Renal cortex interstitium (tissue), 15 donors: ENCODE results near the gene CLEC4G. TPM values are rescaled to one million over a fixed set of nuclear protein-coding genes. Genes with fewer than 3 reads are reported as not detected.
"Not testable (repeated sequence)": the region's sequence is repeated elsewhere in the genome, so short reads cannot be mapped to it uniquely, and the experiment has no call there.

Experiments used
- DNase-seq, 11 donors: peaks; one replicate each; pipeline ENCODE4 v3.0.0-alpha.2; 2013; ENCODE audit warnings: low read depth in 9 of 11, low spot score in 4 of 11; ENCODE audit errors: extremely low read depth in 1 of 11
- long read RNA-seq, 16 experiments: transcript quantifications; one replicate each; lab custom pipeline, GENCODE V29; 2026
- polyA plus RNA-seq, 3 donors: library from polyadenylated mRNA; unstranded; fragments of 120-200 nt; gene quantifications; one replicate each; pipeline ENCODE4 v1.2.1, GENCODE V29; 2013; ENCODE audit not compliant: insufficient read length in 3 of 3

CLEC4G gene
- polyA plus RNA-seq: under 1 TPM in 1 of 3 donors, not detected in 2; 0.17 TPM
- long read RNA-seq, donor 1: 0 reads
- long read RNA-seq, donor 2: 0 reads
- long read RNA-seq, donor 3: 0 reads
- long read RNA-seq, donor 4: 0 reads
- long read RNA-seq, donor 5: 0 reads
- long read RNA-seq, donor 6: 0 reads
- long read RNA-seq, donor 7: 0 reads
- long read RNA-seq, donor 8: 0 reads
- long read RNA-seq, donor 9: 0 reads
- long read RNA-seq, donor 10: 0 reads
- long read RNA-seq, donor 11: 0 reads
- long read RNA-seq, donor 12: 0 reads
- long read RNA-seq, donor 13: 0 reads
- long read RNA-seq, donor 14: 0 reads
- long read RNA-seq, donor 15: 0 reads
- long read RNA-seq, donor 16: 0 reads

GRCh38 chr19:7732045-7732444, at the start of gene CLEC4G:
CLEC4G (minus strand) TSS chr19:7732110; CDS start chr19:7732102, 8 bp downstream.
- no peak for DNase-seq

GRCh38 chr19:7781157-7781556, 49.2 kb upstream of the CLEC4G start:
- DNase-seq: no peak

GRCh38 chr19:7779631-7780486, 47.9 kb upstream of the CLEC4G start:
- DNase-seq: no peak

- DNase-seq: no peak
These were observed 46.2 kb upstream of the CLEC4G start for GRCh38 chr19:7778081-7778480.

GRCh38 chr19:7775761-7776160, 43.9 kb upstream of the CLEC4G start:
- no peak for DNase-seq

- DNase-seq: no peak
These were observed 41.9 kb upstream of the CLEC4G start for GRCh38 chr19:7773841-7774240.

- no peak for DNase-seq
These were observed 40.9 kb upstream of the CLEC4G start for GRCh38 chr19:7772752-7773291.

GRCh38 chr19:7771072-7771471, 39.2 kb upstream of the CLEC4G start:
- DNase-seq: no peak

- DNase-seq: no peak
These were observed 37.3 kb upstream of the CLEC4G start for GRCh38 chr19:7769171-7769570.

- DNase-seq: no peak
These were observed 35.6 kb upstream of the CLEC4G start for GRCh38 chr19:7767487-7767886.

- no peak for DNase-seq
These were observed 34.6 kb upstream of the CLEC4G start for GRCh38 chr19:7766535-7766934.

GRCh38 chr19:7765043-7765442, 33.1 kb upstream of the CLEC4G start:
- not testable (repeated sequence) for DNase-seq

- not testable (repeated sequence) for DNase-seq
These were observed 32.2 kb upstream of the CLEC4G start for GRCh38 chr19:7764157-7764556.

- no peak for DNase-seq
These were observed 31.8 kb upstream of the CLEC4G start for GRCh38 chr19:7763696-7764095.

GRCh38 chr19:7762719-7763293, 30.9 kb upstream of the CLEC4G start, which contains the start of gene CLEC4M:
CLEC4M (plus strand) TSS chr19:7763243; CDS start chr19:7763267, 24 bp downstream.
- DNase-seq: no peak

- no peak for DNase-seq
These were observed 27.2 kb upstream of the CLEC4G start for GRCh38 chr19:7759156-7759555.

- DNase-seq: no peak
These were observed 25.4 kb upstream of the CLEC4G start for GRCh38 chr19:7757358-7757757.

GRCh38 chr19:7756258-7756657, 24.3 kb upstream of the CLEC4G start:
- DNase-seq: no peak

GRCh38 chr19:7751157-7751783, 19.4 kb upstream of the CLEC4G start:
- DNase-seq: no peak
